CD14-positive monocyte (primary cell): ENCODE results near the gene CDCA3. TPM values are rescaled to one million over a fixed set of nuclear protein-coding genes. Genes with fewer than 3 reads are reported as not detected.

ENCODE experiments used
- DNase-seq, 3 donors: peaks; one replicate each; pipeline ENCODE4 v3.0.0-alpha.2; 2011 to 2022
- H2AFZ ChIP-seq: 2 replicates; pipeline ENCODE4 v1.6.0; 2012; ENCODE audit warnings: mild to moderate bottlenecking, low read depth, low read length, inconsistent platforms; ENCODE audit not compliant: insufficient read depth, poor library complexity, severe bottlenecking
- H3K27ac ChIP-seq, 2 donors: 1 replicate in 1 of 2; 2 replicates in 1 of 2; pipeline ENCODE4 v1.5.1; 2012 to 2013; ENCODE audit warnings: low read length in 2 of 2, control low read depth in 1 of 2, inconsistent platforms in 1 of 2, low read depth in 1 of 2, mild to moderate bottlenecking in 1 of 2
- H3K27me3 ChIP-seq, 2 donors: one replicate each; pipeline versions ENCODE4 v1.6.0 to v1.6.1; 2011 to 2013; ENCODE audit warnings: low read length in 2 of 2; ENCODE audit not compliant: control insufficient read depth in 2 of 2, insufficient read depth in 2 of 2
- H3K36me3 ChIP-seq, 2 donors: replicated peaks in 1 of 2; 1 replicate in 1 of 2; 2 replicates in 1 of 2; pipeline versions ENCODE4 v1.5.1 to v1.6.1; 2012 to 2013; ENCODE audit warnings: low read length in 2 of 2, control low read depth in 1 of 2, inconsistent platforms in 1 of 2, mild to moderate bottlenecking in 1 of 2; ENCODE audit not compliant: insufficient read depth in 2 of 2, control insufficient read depth in 1 of 2
- H3K4me1 ChIP-seq, 2 donors: 1 replicate in 1 of 2; 2 replicates in 1 of 2; pipeline versions ENCODE4 v1.5.1 to v1.6.1; 2012 to 2013; ENCODE audit warnings: low read length in 2 of 2, control low read depth in 1 of 2, inconsistent platforms in 1 of 2, mild to moderate bottlenecking in 1 of 2, moderate library complexity in 1 of 2; ENCODE audit not compliant: insufficient read depth in 2 of 2, control insufficient read depth in 1 of 2
- H3K4me2 ChIP-seq: replicated peaks from 2 replicates; pipeline ENCODE3; 2012; ENCODE audit warnings: low read length, moderate library complexity, mild to moderate bottlenecking; ENCODE audit not compliant: poor library complexity, severe bottlenecking; ENCODE audit errors: extremely low read depth
- H3K4me3 ChIP-seq, 3 experiments: fragments of 200-600 bp in 1 of 3; sonication (generic) in 1 of 3; replicated peaks in 1 of 3; 1 replicate in 2 of 3; 2 replicates in 1 of 3; pipeline ENCODE4 v1.5.1; 2011 to 2013; ENCODE audit warnings: low read length in 3 of 3, mild to moderate bottlenecking in 3 of 3, control low read depth in 2 of 3, low read depth in 2 of 3, inconsistent platforms in 1 of 3, moderate library complexity in 1 of 3
- H3K79me2 ChIP-seq: 2 replicates; pipeline ENCODE4 v1.6.0; 2012; ENCODE audit warnings: mild to moderate bottlenecking, control low read depth, inconsistent platforms, low read length, moderate library complexity; ENCODE audit not compliant: insufficient read depth
- H3K9ac ChIP-seq: 2 replicates; pipeline ENCODE4 v1.6.0; 2017; ENCODE audit warnings: low read length, mild to moderate bottlenecking; ENCODE audit not compliant: insufficient read depth, poor library complexity, severe bottlenecking
- H3K9me3 ChIP-seq, 2 donors: replicated peaks in 1 of 2; 1 replicate in 1 of 2; 2 replicates in 1 of 2; pipeline versions ENCODE4 v1.5.1 to v1.6.1; 2012 to 2013; ENCODE audit warnings: low read length in 2 of 2, control low read depth in 1 of 2; ENCODE audit not compliant: control insufficient read depth in 1 of 2, insufficient read depth in 1 of 2
- H4K20me1 ChIP-seq: 2 replicates; pipeline ENCODE4 v1.6.0; 2012; ENCODE audit warnings: mild to moderate bottlenecking, low read length, control low read depth, moderate library complexity; ENCODE audit not compliant: insufficient read depth
- H3K27ac Mint-ChIP-seq, 7 donors: one replicate each; pipeline ENCODE4 v1.8.0; 2020; ENCODE audit warnings: mild to moderate bottlenecking in 7 of 7, mixed read lengths in 7 of 7, moderate library complexity in 6 of 7, inconsistent platforms in 2 of 7
- H3K27me3 Mint-ChIP-seq, 3 donors: one replicate each; pipeline ENCODE4 v1.8.0; 2021 to 2022; ENCODE audit warnings: low read depth in 3 of 3, mild to moderate bottlenecking in 3 of 3, mixed read lengths in 3 of 3, moderate library complexity in 3 of 3, inconsistent platforms in 1 of 3
- H3K36me3 Mint-ChIP-seq, 2 donors: one replicate each; pipeline ENCODE4 v1.8.0; 2020; ENCODE audit warnings: mixed read lengths in 2 of 2, inconsistent platforms in 1 of 2, mild to moderate bottlenecking in 1 of 2
- H3K4me1 Mint-ChIP-seq: one replicate; pipeline ENCODE4 v1.8.0; 2020; ENCODE audit warnings: mild to moderate bottlenecking, mixed read lengths
- H3K4me3 Mint-ChIP-seq, 2 donors: one replicate each; pipeline ENCODE4 v1.8.0; 2020; ENCODE audit warnings: mild to moderate bottlenecking in 2 of 2, mixed read lengths in 2 of 2, moderate library complexity in 1 of 2
- H3K9me3 Mint-ChIP-seq, 7 donors: one replicate each; pipeline ENCODE4 v1.8.0; 2020 to 2022; ENCODE audit warnings: mixed read lengths in 7 of 7, mild to moderate bottlenecking in 6 of 7, moderate library complexity in 6 of 7, inconsistent platforms in 2 of 7
- WGBS: methylation state at CpG from one replicate; pipeline ENCODE4 v1.1.5; 2013; ENCODE audit warnings: missing lambda C conversion rate; ENCODE audit not compliant: insufficient coverage; 5-methylcytosine and 5-hydroxymethylcytosine counted together
- intact Hi-C, 2 donors: fragments of 100-400 bp; cut with micrococcal nuclease; formaldehyde crosslinking; loops; one replicate each; pipeline versions ENCODE4 v1.15.0 to v1.15.1; 2023
- polyA plus RNA-seq, 3 donors: library from polyadenylated mRNA; depleted of rRNA in 1 of 3; unstranded in 2 of 3; stranded (reverse) in 1 of 3; fragments of 300-500 nt in 2 of 3; fragments of >200 nt in 1 of 3; fragmentation: Illumina TruSeq in 2 of 3; gene quantifications; 1 replicate in 2 of 3; 2 replicates in 1 of 3; pipeline ENCODE4 v1.2.3, GENCODE V29; 2012 to 2021
- TF ChIP-seq, protein P1 (sequence below): fragments of 200-600 bp; IDR thresholded peaks from one replicate; pipeline ENCODE4 v1.8.0; 2022; ENCODE audit warnings: antibody characterized with exemption, mild to moderate bottlenecking

CDCA3 gene
- polyA plus RNA-seq, 3 donors, result 0.57 to 0.61 (median 0.59) TPM

DNA sequence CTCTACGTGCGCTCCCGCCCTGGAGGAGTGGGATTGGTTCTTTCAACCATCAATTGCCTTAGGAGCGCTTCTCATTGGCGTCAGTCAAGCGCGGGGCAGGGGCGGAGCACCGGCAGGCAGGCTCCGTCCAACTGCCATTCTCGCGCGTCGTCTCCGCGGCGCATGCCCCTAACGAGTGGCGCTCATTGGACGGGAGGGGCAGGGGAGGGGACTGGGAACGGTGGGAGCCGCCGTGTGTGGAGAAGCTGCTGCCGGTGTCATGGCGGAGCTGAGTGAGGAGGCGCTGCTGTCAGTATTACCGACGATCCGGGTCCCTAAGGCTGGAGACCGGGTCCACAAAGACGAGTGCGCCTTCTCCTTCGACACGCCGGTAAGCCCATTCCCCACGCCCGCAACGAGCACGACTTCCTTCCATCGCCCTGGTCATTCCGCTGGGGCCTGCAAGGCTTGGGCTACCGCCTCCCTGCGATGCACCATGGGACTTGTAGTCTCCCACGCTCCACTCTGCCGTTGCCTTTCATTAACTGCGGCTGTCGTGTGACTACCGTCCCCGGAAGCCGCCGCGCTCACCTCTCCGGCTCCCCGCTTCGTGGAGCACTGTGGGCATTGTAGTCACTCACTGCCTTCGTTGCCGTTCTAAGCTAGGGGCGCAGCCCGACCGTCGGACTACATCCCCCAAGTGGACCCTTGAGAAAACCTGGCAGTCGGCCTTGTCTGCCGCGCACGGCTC, 1.0 kb upstream of the CDCA3 start, which contains the start of gene USP5:
USP5 (plus strand) TSS at position 230 of the 730 bp plus-strand sequence; CDS start at position 260, 30 bp downstream.
- Mint-ChIP-seq H3K36me3 (peaks cover 32 to 41% of the 10 kb centered on the region in 2 donors), H3K27ac (peak within 1 kb of the TSS; percentile 95 to 99 (median 99)), H3K4me3 (peak within 1 kb of the TSS; percentile 98), H3K9me3 (peaks cover 0 to 1% (median 0%) of the 10 kb centered on the region in 7 donors), H3K27me3 (no peaks in the 10 kb centered on the region), H3K4me1 (peaks cover 28% of the 10 kb centered on the region)
- peak within 1 kb of the TSS; percentile 56 to 93 (median 71) for H3K4me3 ChIP-seq
- H3K9me3 ChIP-seq, result no peaks in the 10 kb centered on the region
- WGBS, result under 1% methylated on average over 65 of the region's 65 CpGs
- peaks cover 50% of the 10 kb centered on the region for H3K79me2 ChIP-seq
- H3K4me1 ChIP-seq, result peaks cover 29 to 35% of the 10 kb centered on the region in 2 donors
- peak within 1 kb of the TSS; percentile 89 for H3K4me2 ChIP-seq
- peaks cover 24 to 49% of the 10 kb centered on the region in 2 donors for H3K36me3 ChIP-seq
- no peaks in the 10 kb centered on the region for H3K27me3 ChIP-seq
- peak within 1 kb of the TSS; percentile 83 for H2AFZ ChIP-seq
- TF ChIP-seq, protein P1, sequence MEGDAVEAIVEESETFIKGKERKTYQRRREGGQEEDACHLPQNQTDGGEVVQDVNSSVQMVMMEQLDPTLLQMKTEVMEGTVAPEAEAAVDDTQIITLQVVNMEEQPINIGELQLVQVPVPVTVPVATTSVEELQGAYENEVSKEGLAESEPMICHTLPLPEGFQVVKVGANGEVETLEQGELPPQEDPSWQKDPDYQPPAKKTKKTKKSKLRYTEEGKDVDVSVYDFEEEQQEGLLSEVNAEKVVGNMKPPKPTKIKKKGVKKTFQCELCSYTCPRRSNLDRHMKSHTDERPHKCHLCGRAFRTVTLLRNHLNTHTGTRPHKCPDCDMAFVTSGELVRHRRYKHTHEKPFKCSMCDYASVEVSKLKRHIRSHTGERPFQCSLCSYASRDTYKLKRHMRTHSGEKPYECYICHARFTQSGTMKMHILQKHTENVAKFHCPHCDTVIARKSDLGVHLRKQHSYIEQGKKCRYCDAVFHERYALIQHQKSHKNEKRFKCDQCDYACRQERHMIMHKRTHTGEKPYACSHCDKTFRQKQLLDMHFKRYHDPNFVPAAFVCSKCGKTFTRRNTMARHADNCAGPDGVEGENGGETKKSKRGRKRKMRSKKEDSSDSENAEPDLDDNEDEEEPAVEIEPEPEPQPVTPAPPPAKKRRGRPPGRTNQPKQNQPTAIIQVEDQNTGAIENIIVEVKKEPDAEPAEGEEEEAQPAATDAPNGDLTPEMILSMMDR, result no peak
- peak within 1 kb of the TSS; percentile 73 to 85 for H3K27ac ChIP-seq
- peak; percentile 98 to 100 (median 99) for DNase-seq
- peak within 1 kb of the TSS; percentile 62 for H3K9ac ChIP-seq
- intact Hi-C loops, result loop anchor here in 1 of 2 donors (2.0 to 10.0 kb wide), 2 partner anchors 53 to 189 kb away; partner anchors contain the start of genes ING4 and LRRC23
- peaks cover 9% of the 10 kb centered on the region for H4K20me1 ChIP-seq

DNA sequence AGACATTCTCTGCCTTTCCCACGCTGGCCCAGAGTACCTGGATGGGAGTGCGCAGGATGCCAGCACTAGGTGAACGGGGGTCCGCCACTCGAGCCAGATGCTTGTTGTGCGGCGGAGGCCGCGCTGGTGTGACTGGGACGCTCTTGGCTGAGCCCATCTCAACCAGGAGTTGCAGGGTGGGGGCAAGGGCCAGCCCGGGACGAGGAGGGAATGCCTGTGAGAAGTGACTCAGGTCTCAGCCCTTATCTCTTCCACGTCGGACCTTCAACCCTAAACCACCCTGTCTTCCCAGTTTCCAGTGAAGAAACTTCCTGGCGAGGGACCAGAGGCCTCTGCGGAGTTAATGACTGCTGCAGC, 312 bp downstream of the CDCA3 start:
- no peak overlapping the region for H3K9ac ChIP-seq
- H3K79me2 ChIP-seq, result peaks cover 50% of the 10 kb centered on the region
- intact Hi-C loops, result loop anchor here in 1 of 2 donors (2.0 to 10.0 kb wide), 2 partner anchors 54 to 188 kb away; partner anchors contain the start of genes ING4 and LRRC23
- H3K4me3 Mint-ChIP-seq, result peak overlapping the region in 1 of 2 donors; percentile 94
- peaks cover 10 to 41% of the 10 kb centered on the region in 2 donors for H3K36me3 ChIP-seq
- peaks cover 9% of the 10 kb centered on the region for H4K20me1 ChIP-seq
- TF ChIP-seq, protein P1, result no peak
- H3K4me3 ChIP-seq, result peak overlapping the region in 2 of 3 experiments; percentile 56 to 93
- WGBS, result 60% methylated on average over 9 of the region's 16 CpGs
- H3K9me3 ChIP-seq, result no peaks in the 10 kb centered on the region
- peaks cover 23 to 39% of the 10 kb centered on the region in 2 donors for H3K36me3 Mint-ChIP-seq
- peak overlapping the region; percentile 2 to 85 for H3K27ac ChIP-seq
- H3K4me2 ChIP-seq, result peak overlapping the region; percentile 89
- no peaks in the 10 kb centered on the region for H3K27me3 ChIP-seq
- peaks cover 39% of the 10 kb centered on the region for H3K4me1 Mint-ChIP-seq
- no peaks in the 10 kb centered on the region for H3K9me3 Mint-ChIP-seq
- H3K4me1 ChIP-seq, result peaks cover 29 to 35% of the 10 kb centered on the region in 2 donors
- H3K27ac Mint-ChIP-seq, result peak overlapping the region in 4 of 7 donors; percentile 95 to 99 (median 98)
- no peak for DNase-seq
- H3K27me3 Mint-ChIP-seq, result peaks cover 0 to 1% (median 0%) of the 10 kb centered on the region in 3 donors
- no peak overlapping the region for H2AFZ ChIP-seq
